ENCODE measurements around the gene TOMM34.

Gene TOMM34

DNA sequence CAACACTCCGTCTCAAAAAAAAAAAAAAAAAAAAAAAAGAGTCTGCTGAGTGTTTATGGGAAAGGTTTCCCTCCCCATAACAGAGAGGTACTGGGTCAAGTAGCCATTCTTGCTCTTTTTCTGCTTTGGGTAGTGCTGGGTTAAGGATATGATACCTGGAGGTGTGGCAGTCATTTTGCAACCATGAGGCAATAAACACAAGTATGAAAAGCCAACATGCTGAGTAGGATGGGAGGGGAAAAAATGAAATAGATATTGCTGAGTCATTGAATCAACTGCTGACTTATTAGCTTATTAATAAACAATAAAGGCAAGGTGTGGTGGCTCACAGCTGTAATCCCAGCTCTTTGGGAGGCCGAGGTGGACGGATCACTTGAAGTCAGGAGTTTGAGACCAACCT lies 2.3 kb upstream of the TOMM34 start:
- DNase-seq = no peak

DNA sequence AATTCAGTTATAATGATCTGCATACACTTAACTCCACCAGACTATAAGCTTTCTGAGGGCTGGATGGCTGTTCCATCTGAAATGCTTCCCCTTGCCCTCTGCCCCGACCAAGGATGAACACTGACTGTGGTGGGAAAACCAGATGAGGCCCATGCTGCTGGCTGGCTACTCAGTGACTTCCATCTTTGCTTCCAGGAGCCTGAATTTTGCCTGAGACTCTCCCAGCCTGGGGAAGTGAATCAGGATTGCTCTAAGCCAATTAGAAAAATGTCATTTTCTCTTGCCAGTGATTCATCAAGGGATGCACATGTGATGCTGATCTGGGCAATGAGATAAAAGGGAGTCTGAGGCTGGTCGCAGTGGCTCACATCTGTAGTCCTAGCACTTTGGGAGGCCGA lies 1.7 kb upstream of the TOMM34 start:
- no peak for DNase-seq

DNA sequence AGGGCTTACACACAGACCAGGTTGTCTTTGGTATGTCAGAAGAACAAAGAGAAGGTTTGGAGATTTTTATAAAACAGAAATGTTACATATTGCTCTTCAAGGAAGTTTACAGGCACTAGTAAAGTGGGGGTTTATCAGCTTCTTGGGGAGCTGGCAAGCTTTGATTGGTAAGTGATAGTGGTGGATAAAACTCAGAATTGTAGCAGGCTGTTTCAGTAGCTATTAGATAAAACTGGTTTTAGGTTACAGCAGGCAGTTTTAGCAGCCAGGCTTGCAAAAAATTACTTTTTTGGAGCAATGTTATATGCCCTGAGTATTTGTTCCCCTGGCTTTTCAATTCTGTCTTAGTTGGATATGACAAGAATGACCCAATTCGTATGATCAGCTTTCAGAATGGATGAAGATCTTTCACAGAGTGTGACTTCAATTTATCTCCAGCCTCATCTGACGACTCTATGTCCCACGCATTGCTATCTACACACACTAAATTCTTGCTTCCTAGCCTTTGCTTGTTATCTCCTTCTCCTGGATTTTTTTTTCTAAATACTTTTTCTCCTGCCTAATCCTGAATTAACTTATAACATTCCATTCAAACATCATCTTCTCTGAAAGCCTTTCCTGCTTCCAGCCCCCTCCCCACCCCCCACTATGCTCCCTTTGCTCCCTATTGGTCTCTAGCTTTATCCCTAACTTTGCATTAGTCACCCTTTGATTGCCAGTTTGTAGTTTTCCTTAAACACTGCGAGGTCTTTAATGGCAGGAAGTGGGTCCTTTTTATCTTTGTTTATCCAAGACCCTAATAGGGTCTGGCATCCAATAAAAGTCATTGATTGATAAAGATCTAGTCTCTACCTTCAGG lies 1.0 kb upstream of the TOMM34 start:
- no peak for DNase-seq

DNA sequence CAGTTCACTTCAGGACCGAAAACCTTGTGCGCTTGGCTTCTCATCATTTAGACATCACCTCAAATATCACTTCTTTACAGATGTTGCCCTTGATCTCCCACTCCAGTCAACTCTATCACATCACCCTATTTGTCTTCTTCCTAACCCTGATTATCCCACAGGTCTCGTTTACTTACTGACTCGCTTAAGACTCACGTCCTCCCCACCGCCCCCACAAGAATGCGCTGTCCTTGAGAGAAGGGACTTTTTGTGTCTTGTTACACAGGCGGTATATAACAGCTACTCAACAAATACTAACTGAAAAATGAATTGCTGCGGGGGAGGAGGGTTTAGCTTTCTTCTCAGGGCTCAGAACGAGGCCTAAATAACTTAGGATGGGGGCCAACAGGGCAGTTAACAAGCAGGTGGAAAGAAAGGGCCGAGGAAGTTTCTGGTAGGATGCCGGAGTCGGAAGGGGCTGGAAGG lies 527 bp downstream of the TOMM34 start:
- no peak for DNase-seq

DNA sequence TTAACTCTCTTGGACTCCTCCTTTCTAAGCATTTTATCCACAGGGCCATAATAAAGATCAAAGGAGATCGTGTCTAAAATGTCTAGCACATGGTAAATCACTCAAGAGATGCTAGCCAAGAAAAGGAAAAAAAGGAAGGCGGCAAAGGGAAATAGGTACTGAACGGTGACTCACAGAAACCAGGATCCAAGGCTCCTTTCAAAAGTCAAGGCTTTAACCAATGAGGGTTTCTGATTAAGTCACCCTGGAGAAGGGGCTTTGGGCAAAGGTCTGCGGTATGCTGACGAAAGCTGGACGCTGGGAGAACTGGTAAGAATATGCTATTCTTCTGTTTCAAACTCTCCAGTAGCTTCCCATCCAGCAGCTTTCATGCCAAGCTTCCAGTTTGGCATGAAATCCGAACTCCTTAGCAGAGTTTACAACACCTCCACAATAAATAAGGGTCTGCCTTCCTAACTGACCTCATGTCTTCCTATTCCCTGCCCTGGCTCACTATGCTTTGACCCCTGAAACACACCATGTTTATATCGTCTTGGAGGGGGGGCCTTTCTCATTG lies 1.0 kb downstream of the TOMM34 start:
- DNase-seq = no peak

DNA sequence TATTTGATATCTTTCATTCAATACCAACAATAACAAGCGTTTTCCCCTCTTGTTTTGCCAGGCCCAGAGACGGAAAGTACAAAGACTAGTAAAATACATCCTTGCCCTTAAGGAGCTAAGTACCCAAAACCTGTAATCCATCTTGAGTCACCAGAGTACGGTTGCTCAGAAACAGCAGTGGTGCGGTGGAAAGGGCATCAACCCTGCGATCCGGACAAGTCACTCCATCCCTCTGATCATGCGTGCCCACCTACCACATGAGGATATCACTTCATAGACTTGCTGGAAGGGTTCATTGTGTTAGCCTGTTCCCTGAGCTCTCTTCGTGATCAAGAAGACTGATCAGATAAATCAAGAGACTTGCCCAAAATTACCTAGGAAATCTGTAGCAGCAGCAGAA lies 1.9 kb downstream of the TOMM34 start:
- no peak for DNase-seq

DNA sequence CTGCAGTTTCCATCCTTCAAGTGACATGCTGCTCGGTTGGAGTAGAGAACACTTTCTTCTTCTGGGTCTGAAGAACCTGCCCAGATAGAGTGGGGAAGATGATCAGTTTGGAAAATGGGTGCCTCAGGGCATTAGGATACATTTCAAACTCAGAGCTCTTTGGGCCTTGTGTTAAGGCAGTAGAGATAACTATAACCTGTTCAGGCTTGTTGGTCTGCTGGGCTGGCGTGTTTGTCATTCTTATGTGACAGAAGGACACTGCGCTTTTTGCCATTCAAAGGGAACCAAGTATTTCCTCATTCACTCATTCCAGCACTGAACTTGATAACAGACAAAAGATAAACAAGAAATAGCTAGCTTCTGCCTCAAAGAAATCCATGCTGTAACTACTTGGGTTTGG lies 3.8 kb downstream of the TOMM34 start:
- no peak for DNase-seq

DNA sequence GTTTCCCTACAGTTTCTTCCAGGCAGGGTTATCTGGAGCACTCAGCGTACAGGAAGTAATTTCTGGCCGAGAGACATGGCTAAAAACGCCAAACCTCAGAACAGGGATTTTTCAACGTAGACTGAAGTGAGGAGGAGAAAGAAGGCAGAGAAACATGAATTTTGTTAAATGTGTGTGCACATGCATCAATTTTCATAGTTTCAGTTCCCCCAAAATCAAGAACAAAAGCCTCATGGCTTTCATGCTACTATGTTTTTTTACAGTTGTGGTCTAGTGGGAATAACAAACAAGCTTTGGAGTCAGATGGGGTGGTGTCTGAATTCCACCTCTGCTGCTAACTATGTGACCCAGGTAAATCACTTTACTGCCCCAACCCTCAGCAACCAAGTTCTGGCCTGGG lies 4.9 kb downstream of the TOMM34 start:
- no peak for DNase-seq

DNA sequence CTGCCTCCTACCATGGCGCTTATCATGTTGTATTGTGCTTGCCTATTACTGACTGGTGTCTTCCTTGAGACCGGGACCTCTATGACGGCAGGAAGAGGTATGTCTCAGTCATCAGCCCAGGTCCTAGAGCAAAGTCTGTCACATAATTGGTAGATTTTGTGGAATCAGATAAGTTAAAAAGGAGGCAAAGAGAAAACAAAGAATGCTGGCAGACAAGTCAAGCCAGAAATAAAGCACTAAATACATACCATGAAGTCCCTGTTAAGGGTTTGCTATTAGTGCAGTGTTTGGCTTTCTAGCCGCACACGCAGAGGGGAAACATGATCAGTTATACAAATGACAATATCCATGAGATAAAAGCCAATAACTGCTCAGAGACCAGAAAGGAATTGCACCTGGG lies 6.0 kb downstream of the TOMM34 start:
- no peak for DNase-seq

DNA sequence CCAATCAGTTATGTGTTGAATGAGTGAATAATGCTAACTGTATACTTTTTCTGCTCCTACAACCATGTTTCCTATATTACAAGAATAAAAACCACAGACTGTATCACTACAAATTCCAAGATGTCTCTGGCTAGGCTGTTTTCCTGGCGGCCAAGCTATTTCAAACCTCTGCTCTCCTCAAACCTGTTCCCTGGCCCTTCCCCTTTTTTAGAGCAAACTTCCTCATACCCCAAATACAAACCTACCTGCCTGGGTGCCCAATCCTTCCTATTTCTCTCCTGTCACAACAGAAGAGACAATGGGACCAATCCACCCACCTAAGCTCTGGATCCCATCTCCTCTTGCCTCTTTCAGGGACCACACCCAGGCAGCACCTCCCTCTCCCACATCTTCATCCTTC lies 7.5 kb downstream of the TOMM34 start:
- no peak for DNase-seq

DNA sequence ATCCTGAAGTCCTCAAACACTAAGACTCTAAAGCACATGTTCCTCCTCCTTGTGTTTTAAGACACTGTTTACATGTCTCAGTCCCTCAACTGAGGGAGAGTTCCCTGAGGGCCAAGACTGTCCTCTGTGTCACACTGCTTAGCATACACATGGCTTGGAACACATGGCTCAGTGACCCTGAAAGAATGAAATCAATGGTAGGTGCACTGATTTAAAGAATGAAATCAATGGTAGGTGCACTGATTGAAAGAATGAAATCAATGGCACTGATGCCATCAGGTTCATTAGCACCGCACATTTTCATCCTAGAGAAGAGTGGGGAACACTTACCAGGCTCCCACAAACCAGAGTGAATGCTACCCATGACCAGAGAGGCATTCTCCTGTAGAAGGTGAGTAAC lies 9.8 kb downstream of the TOMM34 start:
- no peak for DNase-seq

DNA sequence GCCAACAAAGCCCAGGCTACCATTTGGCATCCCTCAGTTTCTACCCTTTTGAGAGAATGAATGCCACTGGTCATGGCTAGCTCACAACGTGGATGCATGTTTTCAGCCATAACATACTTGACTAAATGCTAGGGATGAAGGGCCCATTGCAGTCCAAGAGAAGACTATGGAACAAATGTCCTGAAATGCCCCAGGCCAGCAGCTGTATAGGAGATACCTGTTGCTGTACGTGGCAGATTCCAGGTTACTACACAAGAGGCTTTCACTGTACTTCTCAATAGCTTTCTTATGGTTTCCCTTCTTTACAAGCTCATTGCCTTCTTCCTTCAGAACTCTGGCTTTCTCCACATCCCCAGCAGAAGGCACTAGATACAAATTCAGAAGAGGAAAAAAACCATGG lies 11.7 kb downstream of the TOMM34 start:
- DNase-seq = no peak

DNA sequence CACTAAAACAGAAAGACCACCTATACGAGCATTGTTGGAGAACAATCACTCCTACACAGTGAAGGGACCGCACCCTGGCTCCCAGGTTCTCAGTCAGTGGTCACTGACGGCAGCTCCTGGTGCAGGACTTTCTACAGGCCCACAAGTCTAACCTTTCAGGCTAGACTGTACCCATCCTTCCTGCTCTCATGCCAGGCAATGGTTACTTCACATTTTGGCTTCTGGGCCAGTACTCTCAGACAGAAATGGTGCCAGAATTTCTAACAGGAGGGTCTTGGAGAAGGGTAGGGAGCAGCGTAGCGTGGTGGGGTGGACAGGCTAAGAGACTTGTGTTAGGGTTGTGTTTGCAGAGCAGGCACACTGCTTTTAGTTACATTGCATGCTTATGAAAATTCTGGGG lies 12.1 kb downstream of the TOMM34 start:
- DNase-seq = no peak

DNA sequence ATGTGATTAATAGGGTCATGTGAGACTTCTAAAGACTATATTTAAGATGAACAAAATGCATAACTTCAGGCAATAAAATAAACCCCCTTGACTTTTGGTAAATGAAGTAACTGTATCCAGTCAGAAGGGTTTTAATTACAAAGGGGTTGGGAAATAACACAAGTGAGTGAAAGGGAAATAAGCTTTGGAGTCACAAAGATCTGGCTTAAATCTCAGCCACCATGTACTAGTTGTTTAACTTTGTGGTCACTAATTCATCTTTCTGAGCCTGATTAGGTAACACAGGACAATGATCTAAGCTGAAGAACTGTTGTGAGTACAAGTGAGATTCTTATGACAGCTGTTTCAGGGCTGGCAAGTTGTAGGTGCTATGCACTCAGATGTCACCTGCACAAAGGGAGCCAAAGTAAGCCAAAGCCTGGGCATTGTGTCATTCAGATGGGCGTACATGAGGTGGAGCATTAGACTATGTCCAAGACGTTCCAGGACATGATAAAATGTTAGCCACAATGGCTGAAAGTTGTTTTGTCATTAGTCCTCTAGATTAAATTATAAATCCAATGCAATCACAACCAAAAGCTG lies 13.8 kb downstream of the TOMM34 start:
- DNase-seq = no peak

DNA sequence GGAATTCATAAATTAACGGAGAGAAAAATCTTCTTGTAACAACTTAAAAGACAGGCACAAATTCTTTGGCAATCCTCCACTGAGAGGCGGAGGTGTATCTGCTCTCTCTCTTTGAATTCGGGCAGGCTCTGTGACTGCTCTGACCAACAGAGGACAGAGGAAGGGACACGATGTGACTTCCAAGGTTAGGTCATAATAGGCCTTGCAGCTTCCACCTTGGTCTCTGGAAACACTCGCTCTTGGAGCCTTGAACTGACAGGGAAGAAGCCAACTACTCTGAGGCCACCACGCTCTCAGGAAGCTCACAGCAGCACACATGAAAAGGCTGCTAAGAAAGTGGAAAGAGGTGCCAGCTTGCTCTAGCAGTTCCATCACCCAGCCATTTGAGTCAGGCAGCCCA lies 14.9 kb downstream of the TOMM34 start:
- DNase-seq = no peak

DNA sequence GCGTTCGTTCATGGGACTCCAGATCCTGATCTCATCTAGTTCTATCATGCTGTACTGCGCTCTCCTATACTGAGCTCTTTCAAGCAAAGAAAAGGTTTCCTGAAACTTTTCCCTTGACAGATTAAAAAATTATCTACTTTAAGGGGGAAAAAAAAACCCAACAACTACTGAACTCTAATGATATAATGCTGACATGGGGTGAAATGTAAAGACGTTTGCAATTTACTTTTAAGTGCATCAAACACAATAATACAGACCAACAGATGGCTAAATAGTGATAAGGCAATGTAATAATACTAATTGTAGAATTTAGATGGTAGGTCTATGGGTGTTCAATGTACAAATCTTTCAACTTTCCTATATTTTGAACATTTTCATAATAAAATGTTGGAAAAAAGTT lies 16.4 kb downstream of the TOMM34 start:
- no peak for DNase-seq

DNA sequence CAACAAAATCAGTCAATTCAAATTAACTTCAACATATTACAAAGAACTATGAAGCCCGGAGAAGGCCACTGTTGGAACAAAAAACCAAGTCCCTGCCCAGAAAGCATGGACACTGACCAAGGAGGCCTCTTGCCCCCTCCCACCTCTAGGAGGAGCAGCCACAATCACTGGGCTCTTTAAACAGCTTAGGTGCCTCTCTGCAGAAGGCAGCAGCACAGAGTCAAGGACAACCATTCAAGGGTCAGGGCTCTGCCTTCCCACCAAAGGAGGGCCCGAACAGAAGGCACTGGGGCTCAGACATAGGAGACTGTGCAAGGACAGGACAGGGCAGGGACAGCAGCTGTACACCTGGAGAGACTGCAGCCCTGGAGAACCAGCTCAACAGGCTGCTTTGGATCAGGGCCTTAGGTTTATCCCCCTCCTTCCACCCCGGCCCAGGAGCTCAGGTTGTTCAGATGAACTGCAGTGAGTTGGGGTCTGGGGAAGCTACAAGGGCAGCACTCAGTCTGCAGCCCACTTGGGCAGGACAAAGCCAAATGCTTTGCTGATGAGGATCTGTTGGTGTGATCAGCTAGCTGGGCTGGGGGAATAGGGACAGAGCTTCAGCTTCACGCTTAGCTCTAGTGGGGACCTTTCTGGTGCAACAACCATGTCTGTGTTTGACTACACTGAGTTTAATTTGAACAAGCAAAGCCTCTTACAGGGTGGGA lies 17.8 kb downstream of the TOMM34 start:
- no peak for DNase-seq

DNA sequence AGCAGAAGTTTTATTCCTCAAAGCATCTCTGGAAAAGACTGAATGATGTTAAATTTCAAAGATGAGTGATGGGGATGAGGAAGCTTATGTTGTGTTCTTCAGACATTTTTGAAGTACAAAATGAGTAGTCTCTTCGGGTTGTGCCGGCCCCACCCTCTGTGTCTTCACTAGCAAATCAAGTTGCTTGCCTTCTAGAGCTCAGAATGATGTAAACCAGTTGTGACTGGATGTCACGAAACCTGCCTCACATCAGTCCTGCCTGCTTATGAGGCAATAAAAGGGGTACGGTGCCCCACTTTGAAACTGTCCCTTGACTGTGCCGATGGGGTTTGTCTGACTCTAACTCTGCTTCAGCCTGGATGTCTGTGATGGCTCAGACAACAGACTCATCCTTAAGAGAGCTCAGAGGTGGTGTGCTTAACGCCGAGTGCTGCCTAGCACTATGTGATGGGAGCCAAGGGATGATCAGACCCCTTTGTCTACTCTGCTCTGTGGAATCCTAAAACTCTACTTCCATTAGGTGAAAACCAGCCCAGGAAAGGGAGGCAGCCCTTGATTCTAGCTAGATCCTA lies 19.0 kb downstream of the TOMM34 start:
- DNase-seq = no peak

DNA sequence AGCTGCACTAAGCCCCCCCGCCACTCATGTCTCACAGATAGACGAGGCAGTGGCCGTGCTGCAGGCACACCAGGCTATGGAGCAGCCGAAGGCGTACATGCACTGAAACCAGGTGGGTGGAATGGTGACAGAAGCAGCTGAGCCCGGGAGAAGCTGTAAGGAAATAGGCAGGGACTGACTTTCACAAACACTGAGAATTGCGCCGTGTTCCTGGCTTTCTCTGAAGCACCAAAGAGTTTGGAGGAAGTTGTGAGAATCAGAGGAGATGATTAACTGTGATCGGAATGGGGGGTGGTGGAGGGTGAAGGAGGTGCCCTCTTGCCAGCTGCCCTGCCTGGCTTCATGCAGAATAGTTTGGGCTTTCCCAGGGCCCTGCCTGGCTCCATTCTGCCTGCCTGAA lies 21.6 kb downstream of the TOMM34 start:
- DNase-seq = no peak

DNA sequence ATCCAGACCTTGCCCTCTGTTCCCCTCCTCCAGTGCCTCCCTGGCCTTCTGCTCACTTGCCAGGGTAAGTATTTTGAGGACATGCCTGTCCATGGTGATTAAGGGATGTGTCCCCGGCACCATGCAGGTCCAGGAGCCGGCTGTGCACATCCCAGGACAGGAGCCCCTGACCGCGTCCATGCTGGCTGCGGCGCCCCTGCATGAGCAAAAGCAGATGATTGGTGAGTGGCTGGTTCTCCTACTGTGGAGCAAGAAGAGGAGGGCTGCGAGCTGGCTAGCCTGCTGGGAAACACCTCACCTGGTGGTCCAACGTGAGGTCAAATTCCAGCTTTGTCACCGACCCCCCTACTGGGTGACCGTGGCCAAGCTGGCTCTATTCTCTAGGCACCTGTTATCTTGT lies 23.7 kb downstream of the TOMM34 start:
- no peak for DNase-seq

DNA sequence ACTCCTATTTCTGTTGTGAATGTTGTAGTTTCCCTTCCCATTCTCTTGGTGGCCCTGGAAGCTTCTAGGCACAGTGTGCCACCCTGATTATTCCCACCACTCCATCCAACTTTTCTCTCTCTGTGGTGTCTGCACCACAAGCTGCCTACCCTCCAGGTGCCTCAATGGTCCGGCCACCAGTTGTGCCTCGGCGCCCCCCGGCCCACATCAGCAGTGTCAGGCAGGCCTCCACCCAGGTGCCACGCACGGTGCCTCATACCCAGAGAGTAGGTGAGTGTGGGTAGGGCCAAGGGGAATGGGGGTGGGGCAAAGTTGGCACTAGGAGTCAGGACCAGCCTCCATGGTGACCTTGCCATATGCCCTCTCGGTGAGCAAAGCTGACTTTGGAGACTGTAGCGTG lies 27.3 kb downstream of the TOMM34 start:
- DNase-seq = no peak

DNA sequence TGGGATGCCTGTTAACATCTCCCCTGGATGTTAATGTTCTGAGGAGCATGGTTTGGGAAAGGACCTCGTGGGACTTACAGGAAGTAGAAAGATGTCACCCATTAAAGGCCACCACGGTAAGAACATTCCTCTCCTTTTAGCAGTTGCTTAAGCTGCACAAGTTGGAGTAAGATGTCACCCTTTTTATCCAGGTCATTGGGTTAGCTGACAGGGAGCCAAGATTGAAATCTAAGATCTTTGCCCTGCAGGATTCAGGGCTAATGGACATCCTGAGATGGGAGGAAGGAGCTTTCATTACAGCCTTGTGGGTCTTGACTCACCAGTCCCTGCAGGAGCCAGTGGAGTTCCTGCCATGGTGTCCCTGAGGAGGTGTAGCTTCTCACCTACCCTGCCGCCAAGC lies 28.3 kb downstream of the TOMM34 start:
- DNase-seq = no peak

DNA sequence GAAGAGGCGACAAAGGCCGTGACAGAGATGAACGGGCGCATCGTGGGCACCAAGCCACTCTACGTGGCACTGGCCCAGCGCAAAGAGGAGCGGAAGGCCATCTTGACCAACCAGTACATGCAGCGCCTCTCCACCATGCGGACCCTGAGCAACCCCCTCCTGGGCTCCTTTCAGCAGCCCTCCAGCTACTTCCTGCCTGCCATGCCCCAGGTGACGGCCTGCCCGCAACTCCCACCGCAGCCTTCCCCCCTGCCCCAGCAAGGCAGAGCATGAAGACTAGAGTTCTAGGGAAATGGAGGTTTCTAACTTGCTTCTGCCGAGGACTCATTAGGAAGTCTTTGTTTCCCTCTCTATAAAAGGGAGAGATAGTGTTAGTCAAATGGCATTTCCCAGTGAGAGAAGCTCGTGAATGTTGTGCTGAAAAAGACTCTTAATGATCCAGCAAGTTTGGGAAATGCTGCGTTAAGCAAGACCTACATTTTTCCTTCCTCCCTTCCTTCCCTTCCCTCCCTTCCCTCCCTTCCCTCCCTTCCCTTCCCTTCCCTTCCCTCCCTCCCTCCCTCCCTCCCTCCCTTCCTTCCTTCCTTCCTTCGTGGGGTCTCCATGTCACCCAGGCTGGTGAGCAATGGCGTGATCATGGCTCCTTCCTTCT lies 29.6 kb downstream of the TOMM34 start:
- DNase-seq = no peak
